T-cell (primary cell): ENCODE data around the gene SLC39A11. TPM values are rescaled to one million over a fixed set of nuclear protein-coding genes. Genes with fewer than 3 reads are reported as not detected.

ENCODE experiments used
- ATAC-seq, 4 experiments: fragments of 200-7000 bp in 3 of 4; fragments of 150-1000 bp in 1 of 4; cut with Tn5 transposase; replicated peaks in 1 of 4; 1 replicate in 3 of 4; 2 replicates in 1 of 4; pipeline ENCODE4 v1.10.0; 2021; ENCODE audit warnings: moderate library complexity in 3 of 4, mild to moderate bottlenecking in 2 of 4, moderate number of reproducible peaks in 1 of 4
- CTCF ChIA-PET, 2 donors: fragments of 300-600 bp; sonication (Branson Sonifier 250); formaldehyde crosslinking; loops; one replicate each; lab custom pipeline; 2022; ENCODE audit warnings: antibody characterized with exemption in 2 of 2; lab: Charles Lee
- POLR2A ChIA-PET, 2 donors: fragments of 300-600 bp; sonication (Branson Sonifier 250); formaldehyde crosslinking; loops; one replicate each; lab custom pipeline; 2022; ENCODE audit warnings: antibody characterized with exemption in 2 of 2; lab: Charles Lee
- DNase-seq, 35 experiments: peaks; one replicate each; pipeline versions ENCODE4 v3.0.0 to v3.0.0-alpha.2; 2013 to 2023
- H3K27ac ChIP-seq: one replicate; pipeline ENCODE4 v1.5.1; 2013; ENCODE audit warnings: low read length
- H3K27me3 ChIP-seq, 2 experiments: replicated peaks in 1 of 2; 1 replicate in 1 of 2; 2 replicates in 1 of 2; pipeline versions ENCODE4 v1.6.1 to v1.7.0; 2013; ENCODE audit warnings: low read length in 1 of 2, mixed read lengths in 1 of 2; ENCODE audit not compliant: control insufficient read depth in 2 of 2, insufficient read depth in 2 of 2; ENCODE audit errors: extremely low read depth in 1 of 2
- H3K36me3 ChIP-seq, 2 donors: 1 replicate in 1 of 2; 2 replicates in 1 of 2; pipeline versions ENCODE4 v1.6.1 to v1.7.0; 2013; ENCODE audit warnings: low read length in 1 of 2; ENCODE audit not compliant: control insufficient read depth in 2 of 2, insufficient read depth in 1 of 2; ENCODE audit errors: extremely low read depth in 1 of 2
- H3K4me1 ChIP-seq, 2 experiments: 1 replicate in 1 of 2; 2 replicates in 1 of 2; pipeline versions ENCODE4 v1.6.1 to v1.7.0; 2013; ENCODE audit warnings: low read length in 2 of 2, mixed read lengths in 1 of 2; ENCODE audit not compliant: insufficient read depth in 2 of 2, control insufficient read depth in 1 of 2; ENCODE audit errors: extremely low read depth in 1 of 2
- H3K4me3 ChIP-seq, 2 donors: 1 replicate in 1 of 2; 2 replicates in 1 of 2; pipeline versions ENCODE4 v1.5.1 to v1.7.0; 2013; ENCODE audit warnings: mild to moderate bottlenecking in 2 of 2, low read length in 1 of 2, moderate library complexity in 1 of 2; ENCODE audit not compliant: control insufficient read depth in 1 of 2; ENCODE audit errors: extremely low read depth in 1 of 2
- H3K9me3 ChIP-seq: 2 replicates; pipeline ENCODE4 v1.7.0; 2013
- H3K27ac Mint-ChIP-seq, 2 donors: one replicate each; pipeline ENCODE4 v1.8.0; 2020 to 2021; ENCODE audit warnings: mild to moderate bottlenecking in 2 of 2, mixed read lengths in 2 of 2
- H3K27me3 Mint-ChIP-seq, 2 donors: one replicate each; pipeline ENCODE4 v1.8.0; 2021 to 2022; ENCODE audit warnings: mixed read lengths in 2 of 2
- H3K36me3 Mint-ChIP-seq: one replicate; pipeline ENCODE4 v1.8.0; 2021; ENCODE audit warnings: mixed read lengths
- H3K4me1 Mint-ChIP-seq, 3 donors: one replicate each; pipeline ENCODE4 v1.8.0; 2020 to 2022; ENCODE audit warnings: mixed read lengths in 3 of 3, mild to moderate bottlenecking in 1 of 3
- H3K4me3 Mint-ChIP-seq, 3 donors: one replicate each; pipeline ENCODE4 v1.8.0; 2020 to 2022; ENCODE audit warnings: mild to moderate bottlenecking in 3 of 3, mixed read lengths in 3 of 3, moderate library complexity in 3 of 3
- H3K9me3 Mint-ChIP-seq, 3 donors: one replicate each; pipeline ENCODE4 v1.8.0; 2020 to 2022; ENCODE audit warnings: mixed read lengths in 3 of 3
- WGBS: methylation state at CpG from one replicate; pipeline ENCODE4 v1.1.5; 2013; ENCODE audit warnings: missing lambda C conversion rate; ENCODE audit not compliant: insufficient coverage; 5-methylcytosine and 5-hydroxymethylcytosine counted together
- total RNA-seq, 35 experiments: library from RNA in 6 of 35; stranded (reverse) in 6 of 35; fragments of 120-200 nt in 1 of 35; gene quantifications; one replicate each; pipeline versions ENCODE4 v1.2.1 to v1.2.4 and lab custom pipeline; 2013 to 2026

The SLC39A11 gene
- total RNA-seq, 5 donors from 2014 or later (not counting 1 experiment from before 2014, with no cell fraction given), result 18.6 to 27.1 (median 23.4) TPM

GRCh38 chr17:72870367-72870985 lies 222.0 kb downstream of the SLC39A11 start:
- H3K9me3 Mint-ChIP-seq, result peaks cover 0 to 8% (median 0%) of the 10 kb centered on the region in 3 donors
- 100% methylated on average over 3 of the region's 6 CpGs for WGBS
- POLR2A ChIA-PET, result no interaction called here

DNA sequence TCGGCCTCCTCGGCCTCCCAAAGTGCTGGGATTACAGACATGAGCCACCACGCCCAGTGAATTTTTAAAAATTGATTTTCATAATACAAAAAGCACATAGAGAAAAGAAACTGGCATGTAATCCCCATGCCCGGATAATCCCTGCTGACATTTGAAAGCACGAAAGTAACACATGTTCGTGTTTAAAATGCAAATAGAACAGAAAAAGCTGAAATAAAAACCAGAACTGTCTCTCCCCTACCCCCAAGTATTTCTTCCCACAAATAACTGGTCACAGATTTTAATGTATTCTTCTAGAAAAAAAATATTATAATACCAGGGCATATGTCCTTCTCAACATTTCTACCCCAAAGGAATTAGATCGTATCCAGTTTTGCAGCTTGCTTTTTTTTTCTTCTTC lies 222.9 kb downstream of the SLC39A11 start:
- Mint-ChIP-seq H3K9me3 (peaks cover 0 to 2% (median 0%) of the 10 kb centered on the region in 3 donors), H3K4me1 (peaks cover 0 to 2% (median 0%) of the 10 kb centered on the region in 3 donors), H3K36me3 (peaks cover 24% of the 10 kb centered on the region), H3K27ac (no peak overlapping the region), H3K4me3 (no peak overlapping the region), H3K27me3 (no peaks in the 10 kb centered on the region)
- Histone ChIP-seq H3K36me3 (peaks cover 0 to 3% of the 10 kb centered on the region in 2 donors), H3K4me1 (no peaks in the 10 kb centered on the region), H3K9me3 (no peaks in the 10 kb centered on the region), H3K4me3 (no peak overlapping the region), H3K27ac (no peak overlapping the region), H3K27me3 (no peaks in the 10 kb centered on the region)
- ChIA-PET POLR2A (no interaction called here), CTCF (no interaction called here)
- 80% methylated on average over 1 of the region's 7 CpGs for WGBS
- no peak for ATAC-seq
- no peak for DNase-seq

More at GRCh38 chr17:72870367-72870985, 222.0 kb downstream of the SLC39A11 start:
- Histone ChIP-seq H3K4me3 (no peak overlapping the region), H3K4me1 (no peaks in the 10 kb centered on the region), H3K27ac (no peak overlapping the region), H3K36me3 (peaks cover 0 to 3% of the 10 kb centered on the region in 2 donors), H3K9me3 (no peaks in the 10 kb centered on the region), H3K27me3 (no peaks in the 10 kb centered on the region)
- CTCF ChIA-PET, result no interaction called here
- ATAC-seq (no peak), DNase-seq (no peak)
- Mint-ChIP-seq H3K36me3 (peaks cover 25% of the 10 kb centered on the region), H3K27me3 (no peaks in the 10 kb centered on the region), H3K27ac (no peak overlapping the region), H3K4me1 (peaks cover 0 to 2% (median 0%) of the 10 kb centered on the region in 3 donors), H3K4me3 (no peak overlapping the region)

GRCh38 chr17:72865954-72866353 lies 226.5 kb downstream of the SLC39A11 start:
- no peaks in the 10 kb centered on the region for H3K27me3 ChIP-seq
- no peak overlapping the region for H3K4me3 ChIP-seq
- H3K9me3 ChIP-seq, result no peaks in the 10 kb centered on the region
- peaks cover 0 to 5% of the 10 kb centered on the region in 2 donors for H3K36me3 ChIP-seq
- ATAC-seq (no peak), DNase-seq (no peak)
- Mint-ChIP-seq H3K36me3 (peaks cover 24% of the 10 kb centered on the region), H3K4me1 (peaks cover 0 to 2% (median 0%) of the 10 kb centered on the region in 3 donors), H3K4me3 (no peak overlapping the region), H3K27me3 (no peaks in the 10 kb centered on the region), H3K27ac (no peak overlapping the region), H3K9me3 (no peaks in the 10 kb centered on the region)
- ChIA-PET CTCF (no interaction called here), POLR2A (no interaction called here)
- no peak overlapping the region for H3K27ac ChIP-seq
- WGBS, result 93% methylated on average over 2 of the region's 8 CpGs
- H3K4me1 ChIP-seq, result no peaks in the 10 kb centered on the region

- H3K27me3 ChIP-seq, result no peaks in the 10 kb centered on the region
- peaks cover 0 to 2% (median 0%) of the 10 kb centered on the region in 3 donors for H3K4me1 Mint-ChIP-seq
- no peaks in the 10 kb centered on the region for H3K27me3 Mint-ChIP-seq
- 59% methylated on average over 4 of the region's 11 CpGs for WGBS
- DNase-seq (no peak), ATAC-seq (no peak)
- H3K27ac ChIP-seq, result no peak overlapping the region
- no peaks in the 10 kb centered on the region for H3K9me3 ChIP-seq
- peaks cover 34% of the 10 kb centered on the region for H3K36me3 Mint-ChIP-seq
- no peak overlapping the region for H3K27ac Mint-ChIP-seq
- H3K4me1 ChIP-seq, result no peaks in the 10 kb centered on the region
- ChIA-PET CTCF (no interaction called here), POLR2A (no interaction called here)
- peaks cover 0 to 9% of the 10 kb centered on the region in 2 donors for H3K36me3 ChIP-seq
- H3K9me3 Mint-ChIP-seq, result peaks cover 0 to 1% (median 0%) of the 10 kb centered on the region in 3 donors
- H3K4me3 ChIP-seq, result no peak overlapping the region
- H3K4me3 Mint-ChIP-seq, result no peak overlapping the region
These were observed 228.8 kb downstream of the SLC39A11 start for GRCh38 chr17:72863526-72864211.

GRCh38 chr17:72862276-72862999 lies 230.1 kb downstream of the SLC39A11 start:
- H3K4me1 Mint-ChIP-seq, result peaks cover 0 to 2% (median 0%) of the 10 kb centered on the region in 3 donors
- H3K36me3 ChIP-seq, result peaks cover 0 to 9% of the 10 kb centered on the region in 2 donors
- no peak overlapping the region for H3K4me3 Mint-ChIP-seq
- no peaks in the 10 kb centered on the region for H3K27me3 ChIP-seq
- peaks cover 34% of the 10 kb centered on the region for H3K36me3 Mint-ChIP-seq
- H3K9me3 ChIP-seq, result no peaks in the 10 kb centered on the region
- H3K27ac Mint-ChIP-seq, result no peak overlapping the region
- no peak for ATAC-seq
- H3K4me1 ChIP-seq, result no peaks in the 10 kb centered on the region
- H3K27ac ChIP-seq, result no peak overlapping the region
- peaks cover 0 to 4% (median 0%) of the 10 kb centered on the region in 3 donors for H3K9me3 Mint-ChIP-seq
- POLR2A ChIA-PET, result no interaction called here
- H3K27me3 Mint-ChIP-seq, result no peaks in the 10 kb centered on the region
- no peak overlapping the region for H3K4me3 ChIP-seq
- no peak for DNase-seq
- 75% methylated on average over 2 of the region's 7 CpGs for WGBS
- CTCF ChIA-PET, result no interaction called here

DNA sequence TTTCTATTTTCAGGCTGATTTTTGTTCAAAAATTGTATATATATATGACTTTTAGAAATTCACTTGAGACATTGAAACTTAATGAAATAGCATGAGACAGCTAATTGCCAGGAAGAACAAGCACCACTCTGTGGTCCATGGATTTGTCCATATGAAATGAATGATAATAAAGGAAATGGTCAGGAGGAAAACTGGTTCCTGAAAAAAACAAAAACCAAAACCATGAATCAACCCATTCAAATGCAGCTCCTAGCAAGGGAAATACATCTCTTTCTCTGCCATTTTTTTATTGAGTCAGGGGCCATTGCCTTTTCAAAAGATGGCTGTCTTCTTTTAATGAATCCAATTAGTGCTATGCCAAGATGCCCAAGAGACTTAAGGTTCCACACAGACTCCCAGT lies 230.7 kb downstream of the SLC39A11 start:
- H3K27ac Mint-ChIP-seq, result no peak overlapping the region
- POLR2A ChIA-PET, result no interaction called here
- H3K36me3 ChIP-seq, result peaks cover 0 to 9% of the 10 kb centered on the region in 2 donors
- no peak overlapping the region for H3K4me3 Mint-ChIP-seq
- H3K36me3 Mint-ChIP-seq, result peaks cover 33% of the 10 kb centered on the region
- ATAC-seq, result no peak
- no peaks in the 10 kb centered on the region for H3K27me3 Mint-ChIP-seq
- CTCF ChIA-PET, result interaction anchor here in 1 of 2 donors (0.6 kb wide), 1 partner anchor 10 kb away, joined by 6 read pairs; no protein-coding TSS in a partner anchor
- H3K4me3 ChIP-seq, result no peak overlapping the region
- no peak for DNase-seq
- H3K4me1 ChIP-seq, result no peaks in the 10 kb centered on the region
- no peaks in the 10 kb centered on the region for H3K9me3 ChIP-seq
- no peaks in the 10 kb centered on the region for H3K27me3 ChIP-seq
- H3K4me1 Mint-ChIP-seq, result peaks cover 0 to under 1% (median 0%) of the 10 kb centered on the region in 3 donors
- H3K27ac ChIP-seq, result no peak overlapping the region
- peaks cover 0 to 4% (median 0%) of the 10 kb centered on the region in 3 donors for H3K9me3 Mint-ChIP-seq
